ENCODE data around the gene FAIM2. TPM values are rescaled to one million over a fixed set of nuclear protein-coding genes. Genes with fewer than 3 reads are reported as not detected.

The FAIM2 gene
- total and polyA plus RNA-seq, 2 experiments from 2014 or later = 0.61 to 2.0 TPM

- TF ChIP-seq, protein P1, sequence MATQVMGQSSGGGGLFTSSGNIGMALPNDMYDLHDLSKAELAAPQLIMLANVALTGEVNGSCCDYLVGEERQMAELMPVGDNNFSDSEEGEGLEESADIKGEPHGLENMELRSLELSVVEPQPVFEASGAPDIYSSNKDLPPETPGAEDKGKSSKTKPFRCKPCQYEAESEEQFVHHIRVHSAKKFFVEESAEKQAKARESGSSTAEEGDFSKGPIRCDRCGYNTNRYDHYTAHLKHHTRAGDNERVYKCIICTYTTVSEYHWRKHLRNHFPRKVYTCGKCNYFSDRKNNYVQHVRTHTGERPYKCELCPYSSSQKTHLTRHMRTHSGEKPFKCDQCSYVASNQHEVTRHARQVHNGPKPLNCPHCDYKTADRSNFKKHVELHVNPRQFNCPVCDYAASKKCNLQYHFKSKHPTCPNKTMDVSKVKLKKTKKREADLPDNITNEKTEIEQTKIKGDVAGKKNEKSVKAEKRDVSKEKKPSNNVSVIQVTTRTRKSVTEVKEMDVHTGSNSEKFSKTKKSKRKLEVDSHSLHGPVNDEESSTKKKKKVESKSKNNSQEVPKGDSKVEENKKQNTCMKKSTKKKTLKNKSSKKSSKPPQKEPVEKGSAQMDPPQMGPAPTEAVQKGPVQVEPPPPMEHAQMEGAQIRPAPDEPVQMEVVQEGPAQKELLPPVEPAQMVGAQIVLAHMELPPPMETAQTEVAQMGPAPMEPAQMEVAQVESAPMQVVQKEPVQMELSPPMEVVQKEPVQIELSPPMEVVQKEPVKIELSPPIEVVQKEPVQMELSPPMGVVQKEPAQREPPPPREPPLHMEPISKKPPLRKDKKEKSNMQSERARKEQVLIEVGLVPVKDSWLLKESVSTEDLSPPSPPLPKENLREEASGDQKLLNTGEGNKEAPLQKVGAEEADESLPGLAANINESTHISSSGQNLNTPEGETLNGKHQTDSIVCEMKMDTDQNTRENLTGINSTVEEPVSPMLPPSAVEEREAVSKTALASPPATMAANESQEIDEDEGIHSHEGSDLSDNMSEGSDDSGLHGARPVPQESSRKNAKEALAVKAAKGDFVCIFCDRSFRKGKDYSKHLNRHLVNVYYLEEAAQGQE (IDR thresholded peaks at IDR 0.05; ENCODE audit: unreplicated experiment) = no peak
- no peak for TF ChIP-seq ZNF114 (CRISPR knock-in tag; IDR thresholded peaks at IDR 0.05)
- no peak for TF ChIP-seq CTCF (conservative IDR thresholded peaks at IDR 0.05; ENCODE audit: low read depth in 2 of 2)
- no peak for TF ChIP-seq NANOG (IDR thresholded peaks at IDR 0.05; ENCODE audit: borderline replicate concordance)
- no peak for TF ChIP-seq STAT1 (IDR thresholded peaks at IDR 0.05; ENCODE audit: unreplicated experiment)
These were observed 6.9 kb upstream of the FAIM2 start (continued) for GRCh38 chr12:49910331-49911212.

- Histone ChIP-seq H3K27me3 (ENCODE audit: insufficient read depth) (peaks cover 2% of the 10 kb centered on the region), H3K27ac (ENCODE audit: low read depth) (no peak overlapping the region), H3F3A (replicated peaks; ENCODE audit: low read depth) (peaks cover 4% of the 10 kb centered on the region; the same call in 1 of the 2 replicates), H3K9me2 (ENCODE audit: insufficient read depth) (no peaks in the 10 kb centered on the region), H3K4me3 (no peak overlapping the region), H3K36me3 (ENCODE audit: insufficient read depth) (no peaks in the 10 kb centered on the region), H4K20me1 (replicated peaks; ENCODE audit: insufficient read depth) (no peaks in the 10 kb centered on the region), H3K79me2 (replicated peaks; ENCODE audit: insufficient read depth) (no peaks in the 10 kb centered on the region), H3K4me1 (ENCODE audit: insufficient read depth) (peaks cover 10% of the 10 kb centered on the region), H2AFZ (peak overlapping the region; percentile 94), H3K4me2 (no peak overlapping the region)
- Mint-ChIP-seq H3K27ac (no peak overlapping the region), H3K36me3 (ENCODE audit: low read depth) (no peaks in the 10 kb centered on the region), H3K9me3 (no peaks in the 10 kb centered on the region), H3K4me3 (no peak overlapping the region), H3K27me3 (ENCODE audit: insufficient read depth, low read depth, poor library complexity) (peaks cover 15% of the 10 kb centered on the region), H3K4me1 (peaks cover 40% of the 10 kb centered on the region)
- peak; percentile 53 for DNase-seq (ENCODE audit: low spot score)
- peak; percentile 80 for ATAC-seq
- TF ChIP-seq, protein P2, sequence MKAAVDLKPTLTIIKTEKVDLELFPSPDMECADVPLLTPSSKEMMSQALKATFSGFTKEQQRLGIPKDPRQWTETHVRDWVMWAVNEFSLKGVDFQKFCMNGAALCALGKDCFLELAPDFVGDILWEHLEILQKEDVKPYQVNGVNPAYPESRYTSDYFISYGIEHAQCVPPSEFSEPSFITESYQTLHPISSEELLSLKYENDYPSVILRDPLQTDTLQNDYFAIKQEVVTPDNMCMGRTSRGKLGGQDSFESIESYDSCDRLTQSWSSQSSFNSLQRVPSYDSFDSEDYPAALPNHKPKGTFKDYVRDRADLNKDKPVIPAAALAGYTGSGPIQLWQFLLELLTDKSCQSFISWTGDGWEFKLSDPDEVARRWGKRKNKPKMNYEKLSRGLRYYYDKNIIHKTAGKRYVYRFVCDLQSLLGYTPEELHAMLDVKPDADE (IDR thresholded peaks at IDR 0.05) = no peak
- TF ChIP-seq ZNF331 (CRISPR knock-in tag; IDR thresholded peaks at IDR 0.05; ENCODE audit: low read depth) = no peak
- no peak for TF ChIP-seq EZH2 (IDR thresholded peaks at IDR 0.05; ENCODE audit: low read depth, unreplicated experiment)
- TF ChIP-seq CREB1 (CRISPR knock-in tag; IDR thresholded peaks at IDR 0.05; ENCODE audit: low read depth) = no peak
- no peak for TF ChIP-seq NANOG (IDR thresholded peaks at IDR 0.05; ENCODE audit: borderline replicate concordance)
- TF ChIP-seq STAT1 (IDR thresholded peaks at IDR 0.05; ENCODE audit: unreplicated experiment) = no peak
- 0 out of 2 replicates have a peak, but pooled peaks have one; percentile 25 for TF ChIP-seq POLR2AphosphoS5 (IDR thresholded peaks at IDR 0.05; ENCODE audit: low read depth)
These were observed 6.1 kb upstream of the FAIM2 start for GRCh38 chr12:49909826-49910225.

Data from GM23338 (cell line).